Ovary (tissue), 10 donors: Measurements from ENCODE around the gene BIVM. TPM values are rescaled to one million over a fixed set of nuclear protein-coding genes. Genes with fewer than 3 reads are reported as not detected.

Source experiments
- DNase-seq, 5 donors: peaks; one replicate each; pipeline ENCODE4 v3.0.0-alpha.2; 2019 to 2020
- H3K27ac ChIP-seq, 2 donors: fragments of 200-600 bp; one replicate each; pipeline versions ENCODE4 v1.5.1 to v1.8.0; 2019 to 2022
- H3K27me3 ChIP-seq: fragments of 200-600 bp; one replicate; pipeline ENCODE4 v1.8.0; 2022
- H3K36me3 ChIP-seq: fragments of 200-600 bp; sonication (generic); one replicate; pipeline ENCODE4 v1.5.1; 2019
- H3K4me1 ChIP-seq: one replicate; pipeline ENCODE4 v1.8.1; 2013; ENCODE audit warnings: mild to moderate bottlenecking, moderate library complexity; ENCODE audit not compliant: insufficient read depth
- H3K4me3 ChIP-seq: fragments of 200-600 bp; sonication (generic); one replicate; pipeline ENCODE4 v1.5.1; 2017
- H3K9me3 ChIP-seq, 2 donors: fragments of 200-600 bp in 1 of 2; sonication (generic) in 1 of 2; one replicate each; pipeline versions ENCODE4 v1.5.1 to v1.8.1; 2013 to 2019; ENCODE audit warnings: mild to moderate bottlenecking in 1 of 2, moderate library complexity in 1 of 2
- EP300 ChIP-seq: sonication (generic); formaldehyde crosslinking; IDR thresholded peaks from one replicate; pipeline ENCODE4 v1.6.1; 2017; ENCODE audit warnings: antibody characterized with exemption
- POLR2A ChIP-seq: fragments of 450-650 bp; IDR thresholded peaks from one replicate; pipeline ENCODE4 v1.6.1; 2017; ENCODE audit warnings: antibody characterized with exemption, mild to moderate bottlenecking, moderate library complexity
- WGBS, 3 donors: extraction: QIAGEN DNeasy Blood & Tissue Kit in 1 of 3; methylation state at CpG; one replicate each; pipeline versions ENCODE4 v1.1.5 to v1.1.7; 2013 to 2017; 5-methylcytosine and 5-hydroxymethylcytosine counted together
- intact Hi-C, 4 donors: fragments of 100-400 bp; cut with DNase I; formaldehyde crosslinking; loops; one replicate each; pipeline versions ENCODE4 v1.11.0 to v1.15.1; 2022 to 2023
- long read RNA-seq, 3 donors: library from polyadenylated mRNA in 2 of 3; unstranded in 2 of 3; transcript quantifications; one replicate each; pipeline ENCODE4 v2.0.0 and lab custom pipeline, GENCODE V29; 2021 to 2026
- polyA plus RNA-seq, 2 donors: library from polyadenylated mRNA; stranded (reverse); fragments of 200-250 nt in 1 of 2; fragments of 350-450 nt in 1 of 2; fragmentation: Illumina TruSeq in 1 of 2; extraction: RNeasy Lipid Tissue Mini Kit (QIAGEN cat#74804) in 1 of 2; gene quantifications; one replicate each; pipeline ENCODE4 v1.2.3, GENCODE V29; 2013 to 2014
- total RNA-seq, 7 donors: library from RNA; depleted of rRNA in 2 of 7; stranded (reverse); fragments of >200 nt in 2 of 7; fragmentation: NEBNext Ultra II Directional in 3 of 7; extraction: Animal tissue kit (Norgen Biotek cat#: 25700) in 3 of 7; gene quantifications; one replicate each; pipeline versions ENCODE4 v1.1.0 to v1.2.4, GENCODE V29; 2016 to 2023
- TF ChIP-seq, protein P1 (sequence below), 3 donors: fragments of 450-650 bp in 2 of 3; fragments of 200-600 bp in 1 of 3; IDR thresholded peaks; one replicate each; pipeline versions ENCODE4 v1.5.1 to v1.8.0; 2016 to 2022; ENCODE audit warnings: antibody characterized with exemption in 3 of 3, mild to moderate bottlenecking in 1 of 3
- donor health status: DM: no; HTN: no; CAD: no; lungs with moderate emphysema.
- donor health status: DM: no; HTN: no; CAD: no.
- donor health status: Bipolar disorder and iron deficiency.
- donor health status: DM: yes; HTN: yes; CAD: no.
- donor health status: DM: no; HTN: no; CAD: no.
- donor health status: DM: yes; HTN: yes; CAD: no.

Gene BIVM, protein sequence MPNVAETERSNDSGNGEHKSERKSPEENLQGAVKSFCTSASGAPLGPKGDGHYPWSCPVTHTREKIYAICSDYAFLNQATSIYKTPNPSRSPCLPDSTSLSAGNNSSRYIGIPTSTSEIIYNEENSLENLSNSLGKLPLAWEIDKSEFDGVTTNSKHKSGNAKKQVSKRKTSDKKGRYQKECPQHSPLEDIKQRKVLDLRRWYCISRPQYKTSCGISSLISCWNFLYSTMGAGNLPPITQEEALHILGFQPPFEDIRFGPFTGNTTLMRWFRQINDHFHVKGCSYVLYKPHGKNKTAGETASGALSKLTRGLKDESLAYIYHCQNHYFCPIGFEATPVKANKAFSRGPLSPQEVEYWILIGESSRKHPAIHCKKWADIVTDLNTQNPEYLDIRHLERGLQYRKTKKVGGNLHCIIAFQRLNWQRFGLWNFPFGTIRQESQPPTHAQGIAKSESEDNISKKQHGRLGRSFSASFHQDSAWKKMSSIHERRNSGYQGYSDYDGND
- total RNA-seq (10 to 100 TPM; 10.4 to 25.0 (median 21.9) TPM), polyA plus RNA-seq (10 to 100 TPM; 10.8 to 13.2 TPM)
- long read RNA-seq, donor 1, transcript BIVM-201 (11 exons, 3,859 nt), result major isoform, 6 of 30 reads
- long read RNA-seq, donor 1, partial matches to known transcripts, result 0 of 30 reads
- long read RNA-seq, donor 1, other reads (novel, unspliced or antisense), result 24 of 30 reads
- long read RNA-seq, donor 2, partial matches to known transcripts, result 0 of 1 reads
- long read RNA-seq, donor 2, other reads (novel, unspliced or antisense), result 0 of 1 reads
- long read RNA-seq, donor 3, transcript BIVM-201 (11 exons, 3,859 nt), result major isoform, 9 of 40 reads
- long read RNA-seq, donor 3, partial matches to known transcripts, result 3 of 40 reads
- long read RNA-seq, donor 3, other reads (novel, unspliced or antisense), result 28 of 40 reads

DNA sequence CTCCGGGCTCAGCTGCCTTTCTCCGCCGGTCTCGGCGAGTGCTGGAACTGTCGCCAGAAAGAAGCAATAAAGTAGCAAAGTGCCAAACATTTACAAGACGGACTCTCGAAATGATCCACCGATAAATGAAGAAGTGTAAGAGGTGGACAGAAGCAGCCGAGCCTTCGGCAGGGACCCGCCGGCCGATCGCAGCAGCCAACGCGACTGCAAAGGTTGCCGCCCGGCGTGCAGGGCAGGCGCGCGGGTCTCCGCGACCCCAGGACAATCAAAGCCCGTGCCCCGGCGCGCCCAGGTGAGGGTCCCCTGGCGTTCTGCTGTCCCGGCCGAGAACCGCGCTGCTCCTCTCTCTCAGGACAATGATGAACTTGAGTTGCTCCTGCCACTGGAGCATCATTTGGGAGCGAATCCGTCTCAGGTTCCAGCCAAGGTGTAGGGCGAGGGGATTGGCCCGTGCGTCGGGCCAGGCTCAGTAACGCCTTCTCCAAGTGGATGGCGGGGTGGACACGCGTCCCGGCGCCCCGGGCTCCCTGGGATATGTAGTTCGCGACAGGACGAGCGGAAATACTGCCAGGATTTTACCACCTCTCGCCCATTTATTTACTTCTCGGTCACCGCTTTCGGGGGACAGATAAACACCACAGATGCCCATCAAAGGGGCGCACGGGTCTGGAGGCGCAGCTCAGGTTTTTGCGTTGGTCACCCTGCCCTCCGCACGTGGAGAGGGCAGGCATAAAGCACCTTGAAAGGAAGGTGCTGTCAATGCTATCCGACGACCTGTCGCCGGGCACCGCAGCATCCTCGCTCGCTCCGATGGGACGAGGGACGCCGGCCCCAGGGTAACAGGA lies at the start of gene BIVM, which contains the start of gene POGLUT2:
Gene BIVM, plus strand, starts transcription at position 539 of the 845 bp plus-strand sequence. CDS start 8,149 bp downstream, outside the sequence.
Gene POGLUT2, minus strand, starts transcription at position 396 of the 845 bp plus-strand sequence. Its CDS starts 306 bp downstream, at position 90.
- 0 to 1% (median 0%) methylated on average over 64 to 72 of the region's 72 CpGs for WGBS, 3 donors
- H3K36me3 ChIP-seq, result no peaks in the 10 kb centered on the region
- peak within 1 kb of the TSS; percentile 73 for H3K4me3 ChIP-seq
- no peak for TF ChIP-seq POLR2A
- TF ChIP-seq EP300, result no peak
- TF ChIP-seq, protein P1, sequence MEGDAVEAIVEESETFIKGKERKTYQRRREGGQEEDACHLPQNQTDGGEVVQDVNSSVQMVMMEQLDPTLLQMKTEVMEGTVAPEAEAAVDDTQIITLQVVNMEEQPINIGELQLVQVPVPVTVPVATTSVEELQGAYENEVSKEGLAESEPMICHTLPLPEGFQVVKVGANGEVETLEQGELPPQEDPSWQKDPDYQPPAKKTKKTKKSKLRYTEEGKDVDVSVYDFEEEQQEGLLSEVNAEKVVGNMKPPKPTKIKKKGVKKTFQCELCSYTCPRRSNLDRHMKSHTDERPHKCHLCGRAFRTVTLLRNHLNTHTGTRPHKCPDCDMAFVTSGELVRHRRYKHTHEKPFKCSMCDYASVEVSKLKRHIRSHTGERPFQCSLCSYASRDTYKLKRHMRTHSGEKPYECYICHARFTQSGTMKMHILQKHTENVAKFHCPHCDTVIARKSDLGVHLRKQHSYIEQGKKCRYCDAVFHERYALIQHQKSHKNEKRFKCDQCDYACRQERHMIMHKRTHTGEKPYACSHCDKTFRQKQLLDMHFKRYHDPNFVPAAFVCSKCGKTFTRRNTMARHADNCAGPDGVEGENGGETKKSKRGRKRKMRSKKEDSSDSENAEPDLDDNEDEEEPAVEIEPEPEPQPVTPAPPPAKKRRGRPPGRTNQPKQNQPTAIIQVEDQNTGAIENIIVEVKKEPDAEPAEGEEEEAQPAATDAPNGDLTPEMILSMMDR (IDR thresholded peaks at IDR 0.05), result no peak
- peak within 1 kb of the TSS; percentile 12 to 72 for H3K27ac ChIP-seq
- no peaks in the 10 kb centered on the region for H3K27me3 ChIP-seq
- peaks cover 2% of the 10 kb centered on the region for H3K4me1 ChIP-seq
- intact Hi-C loops, result loop anchor here in 2 of 4 donors (5.0 to 10.0 kb wide), 2 partner anchors 46 to 207 kb away; partner anchors contain the start of gene ERCC5 (in 1 of the 2)
- H3K9me3 ChIP-seq, result no peaks in the 10 kb centered on the region
- DNase-seq, result peak; percentile 85 to 92 (median 90)

DNA sequence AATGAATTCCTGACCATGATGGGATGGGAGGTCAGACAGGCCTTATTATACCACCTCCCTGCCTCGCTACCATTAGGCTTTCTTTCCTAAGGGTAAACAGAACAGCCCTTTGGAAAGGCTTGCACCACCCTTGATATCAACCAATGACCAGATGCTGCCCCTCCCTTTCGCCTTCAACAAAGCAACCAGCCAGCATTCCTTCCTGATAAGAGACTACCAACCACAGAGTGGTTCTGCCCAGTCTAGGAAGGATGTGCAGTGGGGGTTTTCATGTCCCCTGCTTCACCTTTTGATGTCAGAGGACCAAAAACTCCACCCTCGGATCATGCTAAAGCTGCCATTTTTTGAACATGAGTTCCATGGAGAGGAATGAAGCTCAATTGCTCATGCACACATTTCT lies 47.0 kb upstream of the BIVM start:
- Histone ChIP-seq H3K36me3 (no peaks in the 10 kb centered on the region), H3K4me3 (no peak overlapping the region), H3K27ac (no peak overlapping the region), H3K4me1 (no peaks in the 10 kb centered on the region), H3K9me3 (no peaks in the 10 kb centered on the region), H3K27me3 (no peaks in the 10 kb centered on the region)
- intact Hi-C loops, result no loop called here
- TF ChIP-seq POLR2A (no peak), EP300 (no peak)
- TF ChIP-seq, protein P1 (IDR thresholded peaks at IDR 0.05), result no peak
- no peak for DNase-seq
- WGBS, 3 donors, result 85 to 94% (median 90%) methylated on average over 3 of the region's 3 CpGs

DNA sequence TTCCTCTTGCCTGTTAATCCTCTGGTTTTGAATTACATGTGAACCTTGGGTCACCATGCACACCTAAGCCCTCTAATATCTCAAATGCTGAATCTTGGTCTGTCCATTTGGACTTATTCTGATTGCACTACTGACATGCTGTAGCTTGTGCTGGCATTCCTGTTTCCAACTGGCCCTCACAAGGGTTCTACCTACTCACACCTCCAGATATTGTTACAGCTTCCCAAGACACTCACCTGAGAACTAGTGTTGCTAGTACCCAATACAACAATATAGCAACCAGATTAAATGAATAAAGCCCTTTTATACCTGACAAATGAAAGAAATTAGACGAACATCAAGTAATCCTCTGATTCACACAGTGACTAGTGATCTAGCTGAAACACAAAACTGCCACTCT lies 41.9 kb upstream of the BIVM start:
- intact Hi-C loops, result loop anchor here in 1 of 4 donors (5.0 kb wide), 1 partner anchor 1905 kb away; no protein-coding TSS in a partner anchor
- DNase-seq, result no peak
- no peaks in the 10 kb centered on the region for H3K27me3 ChIP-seq
- H3K27ac ChIP-seq, result no peak overlapping the region
- WGBS, 3 donors, result 86 to 97% (median 94%) methylated on average over 1 of the region's 1 CpG
- no peak overlapping the region for H3K4me3 ChIP-seq
- H3K4me1 ChIP-seq, result no peaks in the 10 kb centered on the region
- TF ChIP-seq, protein P1 (IDR thresholded peaks at IDR 0.05), result no peak
- TF ChIP-seq EP300 (no peak), POLR2A (no peak)
- H3K9me3 ChIP-seq, result no peaks in the 10 kb centered on the region
- H3K36me3 ChIP-seq, result no peaks in the 10 kb centered on the region
